ENCODE data around the gene PLIN5.

The PLIN5 gene

GRCh38 chr19:4533835-4534424 lies 1.1 kb downstream of the PLIN5 start:
- Histone ChIP-seq H3K4me3 (replicated peaks; ENCODE audit: insufficient read depth, low read length) (no peak overlapping the region), H3K27me3 (ENCODE audit: insufficient read depth, poor library complexity, severe bottlenecking) (no peaks in the 10 kb centered on the region), H3K27ac (replicated peaks) (no peak overlapping the region)
- TF ChIP-seq GABPA (IDR thresholded peaks at IDR 0.05; ENCODE audit: low read depth): no peak
- TF ChIP-seq POLR2AphosphoS5 (IDR thresholded peaks at IDR 0.05; ENCODE audit: low read depth): no peak
- no peak for TF ChIP-seq SPI1 (IDR thresholded peaks at IDR 0.05; ENCODE audit: borderline replicate concordance, low read depth)
- TF ChIP-seq CTCF (IDR thresholded peaks at IDR 0.05; ENCODE audit: insufficient read depth, low read length): no peak
- no peak for TF ChIP-seq REST (IDR thresholded peaks at IDR 0.05; ENCODE audit: insufficient replicate concordance, low read depth)
- DNase-seq (ENCODE audit: low read depth in 1 of 2, low spot score in 1 of 2): no peak

- TF ChIP-seq CTCF (IDR thresholded peaks at IDR 0.05; ENCODE audit: insufficient read depth, low read length) (no peak), REST (IDR thresholded peaks at IDR 0.05; ENCODE audit: insufficient replicate concordance, low read depth) (no peak), SPI1 (IDR thresholded peaks at IDR 0.05; ENCODE audit: borderline replicate concordance, low read depth) (no peak), GABPA (IDR thresholded peaks at IDR 0.05; ENCODE audit: low read depth) (no peak), POLR2AphosphoS5 (IDR thresholded peaks at IDR 0.05; ENCODE audit: low read depth) (no peak)
- no peak overlapping the region for H3K27ac ChIP-seq (replicated peaks)
These were observed 1.7 kb downstream of the PLIN5 start for GRCh38 chr19:4533334-4533733.

GRCh38 chr19:4531562-4532165 lies 3.4 kb downstream of the PLIN5 start:
- no peak for DNase-seq (ENCODE audit: low read depth in 1 of 2, low spot score in 1 of 2)
- TF ChIP-seq SPI1 (IDR thresholded peaks at IDR 0.05; ENCODE audit: borderline replicate concordance, low read depth): no peak
- no peak for TF ChIP-seq POLR2AphosphoS5 (IDR thresholded peaks at IDR 0.05; ENCODE audit: low read depth)
- TF ChIP-seq GABPA (IDR thresholded peaks at IDR 0.05; ENCODE audit: low read depth): no peak
- TF ChIP-seq CTCF (IDR thresholded peaks at IDR 0.05; ENCODE audit: insufficient read depth, low read length): no peak
- TF ChIP-seq REST (IDR thresholded peaks at IDR 0.05; ENCODE audit: insufficient replicate concordance, low read depth): no peak
- no peak overlapping the region for H3K27ac ChIP-seq (replicated peaks)
- H3K27me3 ChIP-seq (ENCODE audit: insufficient read depth, poor library complexity, severe bottlenecking): no peaks in the 10 kb centered on the region
- H3K4me3 ChIP-seq (replicated peaks; ENCODE audit: insufficient read depth, low read length): no peak overlapping the region

More at GRCh38 chr19:4533334-4533733, 1.7 kb downstream of the PLIN5 start:
- no peak for DNase-seq (ENCODE audit: low read depth in 1 of 2, low spot score in 1 of 2)
- H3K27me3 ChIP-seq (ENCODE audit: insufficient read depth, poor library complexity, severe bottlenecking): no peaks in the 10 kb centered on the region
- no peak overlapping the region for H3K4me3 ChIP-seq (replicated peaks; ENCODE audit: insufficient read depth, low read length)

All from HL-60 (cell line).